KOPT-K1 (cell line): ENCODE measurements around the gene ABCB6.

ENCODE experiments used
- H3K27ac ChIP-seq: fragments of 200-600 bp; sonication (generic); 2 replicates; pipeline ENCODE4 v1.5.1; 2016; ENCODE audit warnings: antibody characterized with exemption, mild to moderate bottlenecking, low read depth, low read length; ENCODE audit not compliant: poor library complexity, severe bottlenecking
- H3K36me3 ChIP-seq: fragments of 200-600 bp; sonication (generic); 2 replicates; pipeline ENCODE4 v1.5.1; 2017; ENCODE audit warnings: antibody characterized with exemption, mild to moderate bottlenecking, low read length, moderate library complexity; ENCODE audit not compliant: insufficient read depth
- H3K9me3 ChIP-seq: fragments of 200-600 bp; sonication (generic); 2 replicates; pipeline ENCODE4 v1.5.1; 2017; ENCODE audit warnings: antibody characterized with exemption, low read length, mild to moderate bottlenecking; ENCODE audit not compliant: insufficient read depth, poor library complexity, severe bottlenecking

Gene ABCB6

DNA sequence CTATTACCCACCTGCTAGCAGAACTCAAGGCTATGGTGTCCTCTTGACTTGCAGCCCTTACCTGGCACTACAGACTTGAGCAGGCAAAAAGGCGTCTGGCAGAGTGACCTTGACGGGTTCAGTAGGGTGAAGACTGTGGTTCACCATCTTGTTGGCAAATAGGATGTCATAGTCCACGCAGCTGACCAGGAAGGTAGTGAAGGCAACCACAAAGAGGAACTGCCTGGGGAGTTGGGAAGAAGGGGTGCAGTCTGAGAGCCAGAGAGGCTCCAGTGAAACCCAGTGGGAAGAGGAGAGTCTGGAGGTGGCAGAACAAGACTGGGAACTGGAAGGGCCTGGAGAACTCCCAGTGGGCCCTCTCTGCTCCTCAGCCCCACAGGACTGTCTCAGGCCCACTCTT lies 6.6 kb upstream of the ABCB6 start:
- Histone ChIP-seq H3K36me3 (peaks cover 66% of the 10 kb centered on the region), H3K27ac (no peak overlapping the region), H3K9me3 (no peaks in the 10 kb centered on the region)

DNA sequence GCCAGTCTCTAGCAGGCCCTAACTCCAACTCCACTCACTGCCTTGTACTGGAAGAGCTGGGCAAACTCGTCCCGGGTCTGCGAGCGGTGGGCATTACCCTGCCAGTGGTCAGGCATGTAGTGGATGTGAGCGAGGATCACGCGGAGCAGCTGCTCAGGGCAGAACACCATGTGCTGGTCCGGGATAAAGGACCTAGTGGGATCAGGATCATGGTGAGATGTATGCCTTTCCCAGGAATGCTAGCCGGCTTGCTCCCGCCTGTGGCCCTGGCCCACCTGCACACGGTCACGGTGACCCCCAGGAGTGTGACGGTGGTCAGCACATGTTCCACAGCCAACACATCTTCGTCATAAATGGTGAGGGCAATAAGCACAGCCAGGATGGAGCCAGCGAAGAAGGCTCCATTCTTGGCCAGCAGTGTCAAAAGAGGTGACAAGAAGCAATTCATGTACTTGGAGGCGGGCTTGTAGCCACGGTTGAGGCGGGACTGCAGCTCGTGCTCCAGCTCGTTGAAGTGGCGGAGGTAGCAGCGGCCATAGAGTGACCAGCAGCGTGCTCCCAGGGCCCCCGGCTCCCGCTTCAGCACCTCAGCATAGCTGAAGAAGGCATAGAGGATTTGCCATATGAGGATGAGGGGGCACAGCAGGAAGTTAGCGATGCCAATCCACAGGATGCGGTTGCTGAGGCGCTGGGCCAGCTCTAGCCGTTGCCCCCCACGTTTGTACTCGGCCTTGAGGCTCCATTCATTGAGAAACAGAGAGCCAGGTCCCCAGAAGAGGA lies 5.3 kb upstream of the ABCB6 start:
- Histone ChIP-seq H3K27ac (no peak overlapping the region), H3K36me3 (peaks cover 74% of the 10 kb centered on the region), H3K9me3 (no peaks in the 10 kb centered on the region)

DNA sequence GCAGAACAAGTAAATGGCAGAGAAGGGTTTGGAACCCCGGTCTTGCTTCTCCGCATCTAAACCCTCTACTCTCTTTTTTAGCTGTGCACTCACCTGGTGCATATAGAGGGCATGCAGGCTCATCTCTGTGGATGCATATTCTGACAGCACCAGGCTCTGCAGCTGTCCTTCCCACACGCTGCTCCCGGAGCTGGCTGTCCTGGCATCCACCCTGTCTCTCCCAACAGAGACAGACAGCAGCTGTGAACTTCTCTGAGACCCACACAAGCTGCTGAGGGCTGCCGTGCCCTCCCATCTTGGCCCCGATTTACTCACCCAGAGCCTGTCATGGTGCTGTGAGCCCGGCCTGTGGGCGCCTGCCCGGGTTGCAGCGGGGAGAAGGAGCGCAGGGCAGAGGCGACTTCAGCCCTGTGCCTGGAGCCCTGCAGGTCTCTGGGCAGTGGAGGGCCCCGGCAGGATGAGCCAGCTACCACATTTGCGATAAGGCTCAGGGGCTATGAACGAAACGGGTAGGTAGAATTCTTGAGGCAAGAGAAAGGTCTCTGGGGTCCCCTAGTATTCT lies 3.3 kb upstream of the ABCB6 start:
- peaks cover 71% of the 10 kb centered on the region for H3K36me3 ChIP-seq
- H3K27ac ChIP-seq = no peak overlapping the region
- no peaks in the 10 kb centered on the region for H3K9me3 ChIP-seq

DNA sequence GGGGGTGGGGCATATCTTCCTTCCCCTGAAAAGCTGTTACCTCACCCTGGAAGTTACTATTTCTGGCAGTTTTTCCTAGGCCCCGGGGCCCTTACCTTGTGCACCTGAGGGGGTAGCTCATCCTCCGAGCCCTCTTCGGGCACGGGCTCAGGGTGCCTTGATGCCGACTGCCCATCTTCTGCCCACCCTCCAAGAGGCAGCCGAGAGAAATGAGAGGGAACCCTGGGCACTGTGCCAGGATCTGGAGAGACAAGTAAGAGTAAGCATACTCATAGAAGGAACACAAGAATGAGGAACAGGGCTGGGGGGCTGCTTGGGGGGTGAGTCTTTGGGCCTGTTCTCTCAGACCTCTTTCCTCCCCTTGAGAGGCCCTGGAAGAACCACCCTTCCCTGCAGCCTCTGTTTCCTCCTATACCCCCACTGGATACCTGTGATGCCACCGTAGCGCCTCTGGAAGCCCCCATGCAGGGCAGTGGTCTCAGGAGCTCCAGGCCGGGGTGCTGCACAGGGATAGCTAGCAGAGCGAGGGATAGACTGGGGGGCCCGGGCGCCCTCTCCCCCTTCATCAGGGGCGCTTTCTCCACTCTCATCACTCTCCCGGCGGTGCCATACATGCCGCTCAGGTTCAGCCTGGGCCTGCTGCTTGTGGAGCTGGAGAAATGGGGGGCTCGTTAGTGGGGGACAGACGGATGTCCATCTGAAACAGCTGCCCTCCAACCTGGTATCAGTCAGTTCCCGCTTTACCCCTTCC lies 2.1 kb upstream of the ABCB6 start:
- no peaks in the 10 kb centered on the region for H3K9me3 ChIP-seq
- H3K27ac ChIP-seq = no peak overlapping the region
- peaks cover 63% of the 10 kb centered on the region for H3K36me3 ChIP-seq

DNA sequence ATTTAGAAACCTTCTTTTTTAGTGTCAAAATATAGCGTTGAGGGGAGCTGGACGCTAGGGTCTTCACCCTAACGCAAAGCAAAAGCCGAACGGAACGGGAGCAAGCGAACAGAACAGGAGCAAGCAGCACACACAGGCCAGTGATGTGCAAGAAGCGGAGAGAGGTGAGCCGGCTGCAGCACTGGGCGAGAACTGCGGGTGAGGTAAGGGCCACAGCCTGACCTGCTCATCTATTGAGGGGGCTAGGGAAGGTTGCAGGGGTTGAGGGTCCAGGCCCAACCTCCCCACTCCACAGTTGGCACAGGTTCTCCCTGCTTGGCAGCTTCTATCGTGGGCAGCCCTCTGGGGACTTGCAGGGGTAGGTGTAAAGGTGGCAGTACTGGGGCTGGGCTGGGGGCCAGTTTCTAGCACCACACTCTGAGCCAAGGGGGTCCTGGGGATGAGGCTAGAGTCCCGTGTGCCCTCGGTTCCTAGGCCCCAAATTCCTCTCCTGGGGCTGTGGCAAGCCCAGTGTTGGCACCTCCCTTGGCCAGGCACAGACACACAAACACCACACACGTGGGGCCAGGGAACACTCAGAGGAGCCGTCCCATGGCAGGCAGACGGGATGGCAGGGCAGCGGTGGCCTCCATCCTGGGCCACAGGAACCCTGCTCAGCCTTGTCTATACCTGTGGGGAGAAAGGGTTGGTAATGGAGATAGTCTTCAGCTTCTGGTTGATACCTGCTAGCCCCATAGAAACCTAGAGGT lies 1.2 kb upstream of the ABCB6 start:
- Histone ChIP-seq H3K9me3 (no peaks in the 10 kb centered on the region), H3K36me3 (peaks cover 55% of the 10 kb centered on the region), H3K27ac (no peak overlapping the region)

DNA sequence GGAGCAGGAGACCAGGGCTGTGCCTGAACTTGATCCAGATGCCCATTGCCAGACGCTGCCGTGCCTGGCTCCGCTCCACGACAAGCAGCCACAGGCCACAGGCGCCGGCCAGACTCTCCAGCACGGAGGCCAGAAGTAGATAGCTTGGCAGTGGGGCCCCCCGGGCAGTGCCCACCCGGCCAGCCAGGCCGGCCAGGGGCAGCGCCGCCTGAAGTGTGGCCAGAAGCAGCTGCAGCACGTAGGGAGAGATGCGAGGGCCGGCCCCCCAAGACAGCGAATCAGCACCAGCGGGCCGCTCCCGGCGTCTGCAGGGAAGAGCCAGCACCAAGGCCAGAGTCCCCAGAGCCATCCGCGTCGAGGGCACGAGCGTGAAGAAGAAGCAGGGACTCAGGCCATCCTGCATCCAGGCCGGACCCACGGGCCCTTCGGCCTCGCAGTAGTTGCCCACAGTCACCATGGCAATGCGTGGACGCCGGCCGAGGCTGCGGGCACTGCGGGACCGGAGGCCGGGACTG lies 484 bp downstream of the ABCB6 start:
- no peaks in the 10 kb centered on the region for H3K9me3 ChIP-seq
- peaks cover 52% of the 10 kb centered on the region for H3K36me3 ChIP-seq
- H3K27ac ChIP-seq = no peak overlapping the region

DNA sequence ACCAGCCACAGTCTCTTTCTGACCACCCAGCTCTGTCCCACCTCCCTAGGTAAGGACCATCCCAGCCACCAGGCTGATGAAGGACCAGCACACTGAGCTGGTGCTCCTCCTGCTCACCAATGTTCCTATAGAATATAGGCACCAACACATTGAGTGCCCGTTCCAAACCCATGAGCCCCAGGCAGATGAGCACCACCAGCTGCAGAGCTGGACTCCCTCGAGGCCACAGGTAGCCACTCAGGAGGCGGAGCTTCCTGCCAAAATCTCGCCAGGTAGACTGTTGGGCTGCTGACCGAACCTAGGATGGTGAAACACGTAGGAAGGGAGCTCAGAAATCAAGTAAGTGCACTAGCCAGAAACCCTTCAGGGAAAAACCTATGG lies 2.2 kb downstream of the ABCB6 start:
- H3K9me3 ChIP-seq = no peaks in the 10 kb centered on the region
- H3K36me3 ChIP-seq = peaks cover 48% of the 10 kb centered on the region
- H3K27ac ChIP-seq = no peak overlapping the region

DNA sequence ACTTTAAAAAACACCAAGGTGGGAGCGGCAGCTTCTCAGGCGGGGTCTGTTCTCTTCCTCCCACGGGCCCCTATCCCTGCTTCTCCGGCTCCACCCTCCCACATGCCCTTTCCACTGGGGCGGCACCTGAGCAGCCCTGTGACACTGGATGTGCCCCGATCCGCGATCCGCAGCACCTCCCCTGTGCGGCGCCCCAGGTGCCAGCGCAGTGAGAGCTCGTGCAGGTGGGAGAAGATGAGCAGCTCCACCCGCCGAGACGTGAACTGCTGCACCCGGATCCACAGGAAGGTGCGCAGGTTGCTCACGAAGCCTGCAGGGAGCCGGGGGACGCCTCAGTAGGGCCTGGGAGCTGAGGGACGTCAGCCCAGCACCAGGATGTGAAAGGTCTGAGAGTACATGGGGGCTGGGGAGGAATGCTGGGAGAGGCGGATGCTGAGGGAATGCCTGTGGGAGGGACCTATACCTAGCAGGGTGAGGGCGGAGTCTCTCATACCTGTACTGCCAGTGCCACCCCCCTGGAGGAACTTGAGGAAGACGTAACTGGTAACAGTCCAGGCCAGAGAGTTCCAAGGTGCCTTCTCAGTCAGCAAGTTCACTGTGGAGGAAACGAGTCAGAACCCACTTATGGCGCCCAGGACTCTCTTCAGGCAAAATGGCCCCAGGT lies 2.8 kb downstream of the ABCB6 start:
- no peaks in the 10 kb centered on the region for H3K9me3 ChIP-seq
- peaks cover 43% of the 10 kb centered on the region for H3K36me3 ChIP-seq
- no peak overlapping the region for H3K27ac ChIP-seq

DNA sequence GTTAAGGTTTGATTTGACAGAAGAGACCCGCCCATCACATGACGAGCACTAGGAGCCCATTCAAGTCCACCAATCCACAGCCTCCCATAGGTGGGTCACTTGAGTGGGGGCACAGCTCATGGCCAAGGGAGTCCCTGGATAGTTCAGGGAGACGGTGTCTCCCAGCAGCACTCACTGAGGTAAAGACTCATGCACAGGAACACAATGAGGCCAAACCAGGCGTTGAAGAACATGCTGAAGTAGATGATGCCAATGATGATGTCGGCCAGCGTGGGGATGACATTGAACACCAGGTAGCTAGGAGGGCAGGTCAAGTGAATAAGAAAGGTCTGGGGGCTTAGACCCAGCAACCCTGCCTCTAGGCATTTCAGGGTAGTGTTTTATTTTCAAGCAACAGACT lies 4.0 kb downstream of the ABCB6 start:
- Histone ChIP-seq H3K27ac (no peak overlapping the region), H3K9me3 (no peaks in the 10 kb centered on the region), H3K36me3 (peaks cover 38% of the 10 kb centered on the region; the same call in 1 of the 2 replicates)

DNA sequence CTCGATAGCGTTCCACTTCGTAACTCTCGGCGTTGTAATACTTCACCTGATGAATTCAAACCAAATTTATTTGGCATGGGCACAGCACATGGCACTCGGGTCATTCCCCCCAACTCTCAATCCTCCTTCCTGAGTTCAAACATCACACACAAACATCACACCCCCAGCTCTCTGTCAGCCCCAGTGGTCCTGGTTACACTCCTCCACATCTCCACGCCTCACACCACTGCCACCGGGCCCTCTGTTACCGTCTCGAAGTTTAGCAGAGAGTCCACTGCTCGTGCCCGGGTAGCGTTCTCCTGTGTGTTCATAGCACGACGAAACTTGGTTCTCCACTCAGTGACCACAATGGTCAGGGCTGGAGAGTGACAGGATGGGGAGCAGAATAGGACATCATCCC lies 4.6 kb downstream of the ABCB6 start:
- no peaks in the 10 kb centered on the region for H3K9me3 ChIP-seq
- peaks cover 37% of the 10 kb centered on the region; the same call in 1 of the 2 replicates for H3K36me3 ChIP-seq
- no peak overlapping the region for H3K27ac ChIP-seq

DNA sequence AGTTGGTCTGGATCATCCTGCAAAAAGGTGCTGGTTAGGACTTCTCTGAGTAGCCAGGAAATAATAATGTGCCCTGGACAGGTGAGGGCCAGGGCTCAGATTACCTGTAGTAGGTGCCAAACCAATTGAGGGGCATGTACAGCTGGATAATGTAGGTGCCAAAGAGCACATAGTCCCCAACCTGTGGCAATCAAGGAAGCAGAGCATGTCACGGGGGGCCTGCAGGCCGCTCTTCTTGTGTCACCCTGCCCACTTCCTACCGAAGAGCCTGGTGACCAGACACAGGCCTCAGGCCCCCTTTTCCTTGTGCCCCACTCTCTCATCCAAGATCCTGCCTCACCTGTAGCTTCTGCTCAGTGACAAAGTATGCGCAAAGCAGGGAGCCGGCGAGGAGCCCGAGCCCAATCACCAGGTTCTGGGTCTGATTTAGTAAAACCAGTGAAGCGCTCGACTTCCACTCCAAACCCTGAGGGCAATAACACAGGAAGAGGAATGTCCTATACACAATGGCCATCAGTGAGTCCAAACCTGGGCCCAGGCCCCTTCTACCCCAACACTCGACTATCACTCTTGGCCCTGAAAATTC lies 5.2 kb downstream of the ABCB6 start:
- Histone ChIP-seq H3K36me3 (peaks cover 43% of the 10 kb centered on the region; the same call in 1 of the 2 replicates), H3K27ac (no peak overlapping the region), H3K9me3 (no peaks in the 10 kb centered on the region)

DNA sequence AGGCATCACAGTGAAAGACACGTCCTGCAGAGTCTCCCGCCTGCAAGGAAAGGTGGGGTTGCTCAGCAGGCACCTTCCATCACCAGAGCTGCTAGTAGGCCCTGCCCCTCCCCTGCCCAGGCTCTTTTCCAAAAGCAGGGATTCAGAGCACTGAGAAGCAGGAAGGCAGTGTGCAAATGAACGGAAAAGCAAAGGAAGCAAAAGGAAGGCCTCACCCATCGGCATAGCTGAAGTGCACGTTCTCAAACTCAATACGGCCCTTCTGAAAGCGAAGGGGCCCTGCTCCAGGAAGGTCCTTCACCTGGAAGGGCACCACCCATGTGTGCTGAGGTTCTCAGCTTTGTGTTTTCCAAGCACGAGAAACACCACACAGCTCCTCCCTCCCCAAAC lies 5.7 kb downstream of the ABCB6 start:
- Histone ChIP-seq H3K9me3 (no peaks in the 10 kb centered on the region), H3K27ac (no peak overlapping the region), H3K36me3 (peaks cover 49% of the 10 kb centered on the region; the same call in 1 of the 2 replicates)

DNA sequence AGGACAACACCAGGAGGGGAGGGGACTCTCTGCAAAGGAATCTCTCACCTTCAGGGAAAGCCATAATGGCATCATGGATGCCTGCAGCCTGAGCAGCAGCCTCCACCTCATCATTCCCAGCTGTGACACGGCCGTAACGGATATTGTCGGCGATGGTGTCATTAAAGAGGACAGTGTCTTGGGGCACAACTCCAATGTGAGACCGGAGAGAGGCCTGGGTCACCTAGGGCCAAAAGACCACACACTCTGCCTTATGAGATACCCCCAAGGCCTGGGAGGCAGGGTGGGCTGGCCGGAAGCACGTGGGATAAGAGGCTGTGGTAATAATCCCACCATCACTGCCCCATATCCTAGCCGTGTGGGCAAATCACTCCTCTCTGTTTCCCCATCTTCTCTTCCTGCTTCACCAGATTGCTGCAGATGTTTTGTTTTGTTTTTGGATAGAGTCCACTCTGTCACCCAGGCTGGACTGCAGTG lies 7.8 kb downstream of the ABCB6 start:
- peaks cover 53% of the 10 kb centered on the region; the same call in 1 of the 2 replicates for H3K36me3 ChIP-seq
- peak overlapping the region; percentile 84 for H3K27ac ChIP-seq
- no peaks in the 10 kb centered on the region for H3K9me3 ChIP-seq
